Upper lobe of right lung (tissue), 1 donor: ENCODE data around the gene FLT3. TPM values are rescaled to one million over a fixed set of nuclear protein-coding genes. Genes with fewer than 3 reads are reported as not detected.

Experiments used
- ATAC-seq: fragments of 200-7000 bp; cut with Tn5 transposase; one replicate; pipeline ENCODE4 v1.9.1; 2020; ENCODE audit warnings: mild to moderate bottlenecking, moderate library complexity
- DNase-seq: peaks from one replicate; pipeline ENCODE4 v3.0.0-alpha.2; 2020
- H3K27ac ChIP-seq: fragments of 200-600 bp; one replicate; pipeline ENCODE4 v1.8.0; 2022
- H3K27me3 ChIP-seq: fragments of 200-600 bp; one replicate; pipeline ENCODE4 v1.8.0; 2022; ENCODE audit warnings: mild to moderate bottlenecking
- H3K36me3 ChIP-seq: fragments of 200-600 bp; one replicate; pipeline ENCODE4 v1.8.0; 2022
- H3K4me1 ChIP-seq: fragments of 200-600 bp; one replicate; pipeline ENCODE4 v1.8.0; 2022
- H3K4me3 ChIP-seq: fragments of 200-600 bp; one replicate; pipeline ENCODE4 v1.8.0; 2022; ENCODE audit warnings: mild to moderate bottlenecking
- H3K9me3 ChIP-seq: fragments of 200-600 bp; one replicate; pipeline ENCODE4 v1.8.0; 2022
- CTCF ChIP-seq: fragments of 200-600 bp; IDR thresholded peaks from one replicate; pipeline ENCODE4 v1.8.0; 2022; ENCODE audit warnings: antibody characterized with exemption
- intact Hi-C: fragments of 100-400 bp; cut with DNase I; formaldehyde crosslinking; loops from one replicate; pipeline ENCODE4 v1.11.0; 2022
- total RNA-seq: library from RNA; stranded (reverse); fragmentation: NEBNext Ultra II Directional; extraction: Animal tissue kit (Norgen Biotek cat#: 25700); gene quantifications from one replicate; pipeline ENCODE4 v1.2.1, GENCODE V29; 2021
- donor health status: DM: no; HTN: yes; CAD: no; lungs with severe emphysema.

The FLT3 gene
- total RNA-seq, 1 donor from 2014 or later = 1.1 TPM

DNA sequence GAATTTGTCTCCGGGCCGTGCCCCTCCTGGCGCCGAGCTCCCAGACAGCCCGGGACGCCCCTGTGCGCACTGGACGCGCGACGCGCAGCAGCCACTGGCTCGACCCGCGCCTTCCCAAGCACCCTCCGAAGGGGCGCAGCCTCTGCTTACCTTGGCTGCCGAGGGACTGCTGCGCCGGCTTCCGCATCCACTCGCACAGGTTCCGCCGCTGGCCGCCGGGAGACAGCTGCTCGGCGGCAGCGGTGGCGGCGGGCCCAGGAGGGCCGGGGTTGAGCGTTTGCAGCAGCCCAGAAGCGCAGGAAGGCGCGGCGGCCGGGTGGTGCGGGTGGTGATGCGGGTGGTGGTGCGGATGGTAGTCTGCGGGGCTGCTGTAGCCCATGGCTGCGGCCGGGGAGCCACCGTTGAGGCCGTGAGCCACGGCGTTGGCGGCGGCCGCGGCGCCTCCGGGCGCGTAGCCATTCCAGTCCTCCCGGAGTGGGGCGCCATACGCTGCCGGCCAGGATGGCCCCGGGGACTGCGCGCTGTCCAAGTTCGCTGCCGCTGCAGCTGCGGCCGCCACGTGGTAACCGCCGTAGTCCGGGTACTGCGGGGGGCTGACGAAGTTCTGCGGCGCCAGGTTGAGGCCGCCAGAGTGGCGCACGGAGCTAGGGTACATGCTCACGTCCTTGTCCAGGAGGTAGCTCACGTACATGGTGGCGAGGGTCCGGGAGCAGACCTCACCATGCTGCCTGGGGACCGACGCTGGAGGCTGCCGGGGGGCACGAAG lies 131.9 kb downstream of the FLT3 start:
- ATAC-seq = no peak
- Histone ChIP-seq H3K9me3 (no peaks in the 10 kb centered on the region), H3K4me3 (no peak overlapping the region), H3K4me1 (peaks cover 4% of the 10 kb centered on the region), H3K36me3 (no peaks in the 10 kb centered on the region), H3K27ac (no peak overlapping the region), H3K27me3 (peaks cover 98% of the 10 kb centered on the region)
- intact Hi-C loops = no loop called here
- DNase-seq = no peak
- no peak for TF ChIP-seq CTCF

- H3K9me3 ChIP-seq = no peaks in the 10 kb centered on the region
- no peak for ATAC-seq
- no peak for TF ChIP-seq CTCF
- peaks cover 4% of the 10 kb centered on the region for H3K4me1 ChIP-seq
- no peak for DNase-seq
- intact Hi-C loops = no loop called here
- H3K27me3 ChIP-seq = peaks cover 93% of the 10 kb centered on the region
- no peaks in the 10 kb centered on the region for H3K36me3 ChIP-seq
- no peak overlapping the region for H3K27ac ChIP-seq
- no peak overlapping the region for H3K4me3 ChIP-seq
These were observed 132.6 kb downstream of the FLT3 start for GRCh38 chr13:27967736-27968315.

- no peaks in the 10 kb centered on the region for H3K36me3 ChIP-seq
- TF ChIP-seq CTCF = no peak
- intact Hi-C loops = no loop called here
- H3K9me3 ChIP-seq = no peaks in the 10 kb centered on the region
- H3K27ac ChIP-seq = no peak overlapping the region
- no peak for ATAC-seq
- H3K27me3 ChIP-seq = peaks cover 94% of the 10 kb centered on the region
- H3K4me1 ChIP-seq = peaks cover 4% of the 10 kb centered on the region
- DNase-seq = no peak
- H3K4me3 ChIP-seq = no peak overlapping the region
These were observed 133.1 kb downstream of the FLT3 start for GRCh38 chr13:27967203-27967735.

GRCh38 chr13:27966641-27967202 lies 133.7 kb downstream of the FLT3 start:
- Histone ChIP-seq H3K27ac (no peak overlapping the region), H3K27me3 (peaks cover 95% of the 10 kb centered on the region), H3K9me3 (no peaks in the 10 kb centered on the region), H3K4me1 (peaks cover 4% of the 10 kb centered on the region), H3K4me3 (no peak overlapping the region), H3K36me3 (no peaks in the 10 kb centered on the region)
- intact Hi-C loops = no loop called here
- ATAC-seq (no peak), DNase-seq (no peak)
- TF ChIP-seq CTCF = no peak

DNA sequence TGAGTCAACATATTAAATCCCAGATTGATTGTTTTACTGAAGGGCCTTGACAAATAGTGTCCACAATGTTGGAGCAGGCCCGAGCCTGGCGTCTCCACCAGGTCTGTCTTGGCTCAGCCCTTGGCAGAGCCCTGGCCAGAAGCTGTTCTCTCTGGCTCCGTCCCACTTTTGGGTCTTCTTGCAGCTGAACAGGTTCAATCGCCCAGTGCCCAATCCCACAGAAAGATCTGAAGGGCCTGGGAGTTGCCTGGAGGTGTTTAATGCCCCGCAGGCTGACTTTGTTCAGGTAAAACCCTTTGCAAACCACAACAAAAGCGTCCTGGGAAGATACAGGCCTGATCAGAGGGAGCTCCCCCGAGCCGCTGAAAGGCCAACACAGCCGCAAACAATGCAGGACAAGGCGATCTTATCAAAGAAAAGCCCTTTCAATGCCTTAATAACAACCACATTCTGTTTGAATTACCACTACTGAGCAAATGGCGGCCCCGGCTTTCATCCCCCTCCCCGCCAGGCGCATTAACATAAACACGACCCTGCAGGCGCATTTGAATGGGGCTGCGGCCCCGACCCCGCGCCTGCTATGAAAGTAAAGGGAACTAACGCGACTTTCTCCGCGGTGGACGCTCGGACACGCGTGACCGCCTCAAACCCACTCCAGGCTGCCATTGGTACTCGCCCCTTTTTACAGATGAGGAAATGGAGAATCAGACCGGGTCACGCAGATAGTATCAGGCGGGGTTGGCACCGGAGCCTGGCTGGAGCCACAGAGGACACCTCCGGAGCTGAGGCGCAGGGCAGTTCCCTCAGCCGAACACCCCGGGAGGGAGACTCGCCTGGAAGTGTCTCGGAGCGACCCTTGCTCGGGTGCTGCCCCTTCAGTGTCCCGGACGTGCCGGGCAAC lies 134.4 kb downstream of the FLT3 start:
- intact Hi-C loops = no loop called here
- DNase-seq (no peak), ATAC-seq (no peak)
- H3K36me3 ChIP-seq = no peaks in the 10 kb centered on the region
- H3K27ac ChIP-seq = no peak overlapping the region
- peaks cover 6% of the 10 kb centered on the region for H3K4me1 ChIP-seq
- H3K27me3 ChIP-seq = peaks cover 95% of the 10 kb centered on the region
- no peak for TF ChIP-seq CTCF
- H3K9me3 ChIP-seq = no peaks in the 10 kb centered on the region
- H3K4me3 ChIP-seq = no peak overlapping the region
